Osteocyte (in vitro differentiated cells): ENCODE data around the gene SPON1. TPM values are rescaled to one million over a fixed set of nuclear protein-coding genes. Genes with fewer than 3 reads are reported as not detected.

Experiments used
- DNase-seq: peaks from one replicate; pipeline ENCODE4 v3.0.0; 2021; ENCODE audit warnings: mixed read lengths; ENCODE audit not compliant: unreplicated experiment; ENCODE audit errors: extremely low spot score
- H3K27ac Mint-ChIP-seq: one replicate; pipeline ENCODE4 v1.8.0; 2021; ENCODE audit warnings: mild to moderate bottlenecking, mixed read lengths; ENCODE audit not compliant: unreplicated experiment
- H3K27me3 Mint-ChIP-seq: one replicate; pipeline ENCODE4 v1.8.0; 2021; ENCODE audit warnings: mixed read lengths; ENCODE audit not compliant: unreplicated experiment
- H3K36me3 Mint-ChIP-seq: one replicate; pipeline ENCODE4 v1.8.0; 2021; ENCODE audit warnings: mixed read lengths; ENCODE audit not compliant: unreplicated experiment
- H3K4me1 Mint-ChIP-seq: one replicate; pipeline ENCODE4 v1.8.0; 2021; ENCODE audit warnings: mixed read lengths; ENCODE audit not compliant: unreplicated experiment
- H3K4me3 Mint-ChIP-seq: one replicate; pipeline ENCODE4 v1.8.0; 2021; ENCODE audit warnings: mild to moderate bottlenecking, moderate library complexity, mixed read lengths; ENCODE audit not compliant: unreplicated experiment
- H3K9me3 Mint-ChIP-seq: one replicate; pipeline ENCODE4 v1.8.0; 2021; ENCODE audit warnings: mixed read lengths; ENCODE audit not compliant: unreplicated experiment
- total RNA-seq: library from RNA; stranded (reverse); gene quantifications from 2 replicates; pipeline ENCODE4 v1.2.1, GENCODE V29; 2021
- TF ChIP-seq, protein P1 (sequence below): fragments of 200-600 bp; sonication (generic); IDR thresholded peaks from 2 replicates; pipeline ENCODE4 v1.5.0; 2021; ENCODE audit warnings: antibody characterized with exemption, mild to moderate bottlenecking, moderate library complexity

Gene SPON1
- total RNA-seq, 1 donor from 2014 or later = 0.05 TPM

GRCh38 chr11:13993096-13993765, 30.7 kb downstream of the SPON1 start:
- TF ChIP-seq, protein P1, sequence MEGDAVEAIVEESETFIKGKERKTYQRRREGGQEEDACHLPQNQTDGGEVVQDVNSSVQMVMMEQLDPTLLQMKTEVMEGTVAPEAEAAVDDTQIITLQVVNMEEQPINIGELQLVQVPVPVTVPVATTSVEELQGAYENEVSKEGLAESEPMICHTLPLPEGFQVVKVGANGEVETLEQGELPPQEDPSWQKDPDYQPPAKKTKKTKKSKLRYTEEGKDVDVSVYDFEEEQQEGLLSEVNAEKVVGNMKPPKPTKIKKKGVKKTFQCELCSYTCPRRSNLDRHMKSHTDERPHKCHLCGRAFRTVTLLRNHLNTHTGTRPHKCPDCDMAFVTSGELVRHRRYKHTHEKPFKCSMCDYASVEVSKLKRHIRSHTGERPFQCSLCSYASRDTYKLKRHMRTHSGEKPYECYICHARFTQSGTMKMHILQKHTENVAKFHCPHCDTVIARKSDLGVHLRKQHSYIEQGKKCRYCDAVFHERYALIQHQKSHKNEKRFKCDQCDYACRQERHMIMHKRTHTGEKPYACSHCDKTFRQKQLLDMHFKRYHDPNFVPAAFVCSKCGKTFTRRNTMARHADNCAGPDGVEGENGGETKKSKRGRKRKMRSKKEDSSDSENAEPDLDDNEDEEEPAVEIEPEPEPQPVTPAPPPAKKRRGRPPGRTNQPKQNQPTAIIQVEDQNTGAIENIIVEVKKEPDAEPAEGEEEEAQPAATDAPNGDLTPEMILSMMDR = no peak
- Mint-ChIP-seq H3K36me3 (no peaks in the 10 kb centered on the region), H3K9me3 (no peaks in the 10 kb centered on the region), H3K4me1 (no peaks in the 10 kb centered on the region), H3K4me3 (no peak overlapping the region), H3K27ac (no peak overlapping the region), H3K27me3 (peaks cover 21% of the 10 kb centered on the region)
- no peak for DNase-seq

- no peaks in the 10 kb centered on the region for H3K4me1 Mint-ChIP-seq
- no peak overlapping the region for H3K27ac Mint-ChIP-seq
- H3K36me3 Mint-ChIP-seq = no peaks in the 10 kb centered on the region
- DNase-seq = no peak
- H3K4me3 Mint-ChIP-seq = no peak overlapping the region
- TF ChIP-seq, protein P1 = no peak
- H3K9me3 Mint-ChIP-seq = peaks cover 11% of the 10 kb centered on the region
- H3K27me3 Mint-ChIP-seq = peaks cover 14% of the 10 kb centered on the region
Observed at GRCh38 chr11:13997881-13998280, 35.4 kb downstream of the SPON1 start.

- H3K4me1 Mint-ChIP-seq = no peaks in the 10 kb centered on the region
- TF ChIP-seq, protein P1 = no peak
- H3K27ac Mint-ChIP-seq = no peak overlapping the region
- H3K4me3 Mint-ChIP-seq = no peak overlapping the region
- peaks cover 6% of the 10 kb centered on the region for H3K27me3 Mint-ChIP-seq
- H3K9me3 Mint-ChIP-seq = peaks cover 16% of the 10 kb centered on the region
- no peaks in the 10 kb centered on the region for H3K36me3 Mint-ChIP-seq
- DNase-seq = no peak
Observed at GRCh38 chr11:13999704-14000103, 37.2 kb downstream of the SPON1 start.

DNA sequence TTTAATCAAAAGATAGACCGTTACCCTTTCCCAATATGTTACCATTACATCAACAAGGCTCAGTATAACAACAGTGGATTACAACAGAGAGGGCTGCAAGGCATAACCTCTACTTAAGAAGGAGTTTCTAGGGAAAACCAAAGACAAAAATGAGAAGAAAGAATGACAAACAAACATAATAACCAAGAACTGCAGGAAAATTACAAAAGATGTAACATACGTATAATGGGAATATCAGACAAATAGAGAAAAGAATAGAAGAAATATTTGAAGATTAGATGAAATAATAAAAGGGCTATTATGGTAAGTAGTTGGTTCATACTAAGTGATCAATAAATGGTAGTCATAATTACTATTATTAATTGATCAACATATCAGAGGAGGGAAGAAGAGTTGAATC, 39.1 kb downstream of the SPON1 start:
- H3K27ac Mint-ChIP-seq = no peak overlapping the region
- peaks cover 6% of the 10 kb centered on the region for H3K27me3 Mint-ChIP-seq
- DNase-seq = no peak
- no peaks in the 10 kb centered on the region for H3K4me1 Mint-ChIP-seq
- H3K4me3 Mint-ChIP-seq = no peak overlapping the region
- peaks cover 16% of the 10 kb centered on the region for H3K9me3 Mint-ChIP-seq
- H3K36me3 Mint-ChIP-seq = no peaks in the 10 kb centered on the region
- TF ChIP-seq, protein P1 = no peak

DNA sequence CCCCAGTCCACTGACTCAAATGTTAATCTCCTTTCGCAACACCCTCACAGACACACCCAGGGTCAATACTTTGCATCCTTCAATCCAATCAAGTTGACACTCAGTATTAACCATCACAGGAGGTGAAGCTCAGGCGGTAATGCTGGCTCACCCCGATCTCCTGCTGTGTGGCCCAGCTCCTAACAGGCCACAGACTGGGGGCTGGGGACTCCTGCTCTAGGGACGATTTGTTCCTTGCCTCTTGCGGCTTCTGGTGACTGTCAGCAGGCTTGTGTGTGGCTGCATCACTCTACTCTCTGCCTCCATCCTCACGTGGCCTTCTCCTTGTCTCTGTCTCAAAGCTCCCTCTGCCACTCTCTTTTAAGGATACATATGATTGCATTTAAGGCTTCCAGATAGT, 45.0 kb downstream of the SPON1 start:
- Mint-ChIP-seq H3K9me3 (peaks cover 6% of the 10 kb centered on the region), H3K27me3 (peaks cover 2% of the 10 kb centered on the region), H3K27ac (no peak overlapping the region), H3K36me3 (no peaks in the 10 kb centered on the region), H3K4me3 (no peak overlapping the region), H3K4me1 (no peaks in the 10 kb centered on the region)
- no peak for DNase-seq
- TF ChIP-seq, protein P1 = no peak
